IPS DF 4.7 (cell line): ENCODE measurements around the gene PALLD.

Experiments
- DNase-seq: peaks from one replicate; pipeline ENCODE4 v3.0.0-alpha.2; 2013; ENCODE audit warnings: low spot score; ENCODE audit errors: extremely low read depth

Gene PALLD

DNA sequence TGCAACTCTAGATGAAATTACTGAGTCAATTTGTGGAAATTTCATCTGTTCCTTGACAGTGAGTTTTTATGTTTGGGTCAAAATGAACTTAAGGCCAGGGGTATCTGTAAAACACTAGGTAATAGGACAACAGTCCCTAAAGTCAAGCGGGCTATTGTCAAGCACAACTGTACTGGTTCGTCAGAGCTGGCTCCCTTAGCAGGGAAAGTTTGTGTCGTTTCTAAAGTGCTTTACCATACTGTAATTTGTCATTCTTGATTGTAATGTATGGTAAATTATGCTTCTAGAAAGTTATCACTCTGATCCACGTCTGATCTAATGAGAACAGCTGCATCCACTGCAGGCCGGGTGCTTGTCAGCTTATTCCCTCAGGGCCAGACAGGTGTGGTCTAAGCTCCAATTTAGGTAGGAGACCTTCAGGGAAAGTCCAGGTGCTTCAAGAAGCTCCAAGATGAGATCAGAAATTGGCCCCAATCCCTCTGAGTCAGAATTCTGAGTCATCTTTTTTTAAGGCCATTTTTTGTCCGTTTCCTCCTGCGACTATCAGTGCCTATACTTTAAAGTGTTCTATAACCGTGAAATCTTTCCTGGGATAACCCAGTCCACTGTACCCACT lies 92.2 kb downstream of the PALLD start:
- no peak for DNase-seq

DNA sequence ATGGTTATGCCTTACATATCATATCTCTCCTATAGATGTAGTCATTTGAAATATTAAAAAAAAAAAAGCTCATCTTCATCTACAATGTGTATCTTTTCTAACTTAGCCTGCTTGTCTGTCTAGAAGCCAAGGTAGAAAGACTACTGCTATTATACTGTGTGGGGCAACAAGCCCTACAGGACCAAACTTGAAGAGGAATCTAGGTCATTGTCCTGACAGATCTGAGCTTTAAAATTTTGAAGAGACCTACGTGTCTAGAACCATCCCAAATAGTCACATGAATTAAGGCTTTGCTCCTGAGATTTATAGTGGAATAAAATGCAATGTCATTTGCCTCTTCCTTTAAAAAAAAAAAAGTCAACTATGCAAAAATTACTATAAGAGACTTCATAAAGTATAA lies 95.8 kb downstream of the PALLD start:
- DNase-seq, result no peak

GRCh38 chr4:168593399-168593798 lies 96.5 kb downstream of the PALLD start:
- DNase-seq, result no peak

GRCh38 chr4:168594121-168594520 lies 97.3 kb downstream of the PALLD start:
- no peak for DNase-seq

DNA sequence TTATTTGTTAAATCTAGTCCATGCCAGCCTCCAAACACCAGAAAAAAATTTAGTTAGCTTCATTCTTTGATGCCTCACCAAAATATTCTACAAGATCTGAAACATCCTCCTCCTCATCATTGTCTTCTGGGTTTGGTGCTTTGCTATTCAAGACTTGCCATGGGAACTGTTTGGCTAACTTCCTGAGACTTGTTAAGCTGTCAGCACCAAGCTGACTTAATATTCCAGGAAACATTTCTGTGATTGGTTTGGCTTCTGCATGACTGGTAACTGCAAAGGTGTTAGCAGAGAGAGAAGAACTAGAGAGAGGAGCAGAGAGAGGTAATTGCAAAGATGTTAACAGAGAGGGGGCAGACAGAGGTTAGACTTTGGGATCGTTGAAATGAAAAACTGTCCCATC lies 101.3 kb downstream of the PALLD start:
- no peak for DNase-seq

DNA sequence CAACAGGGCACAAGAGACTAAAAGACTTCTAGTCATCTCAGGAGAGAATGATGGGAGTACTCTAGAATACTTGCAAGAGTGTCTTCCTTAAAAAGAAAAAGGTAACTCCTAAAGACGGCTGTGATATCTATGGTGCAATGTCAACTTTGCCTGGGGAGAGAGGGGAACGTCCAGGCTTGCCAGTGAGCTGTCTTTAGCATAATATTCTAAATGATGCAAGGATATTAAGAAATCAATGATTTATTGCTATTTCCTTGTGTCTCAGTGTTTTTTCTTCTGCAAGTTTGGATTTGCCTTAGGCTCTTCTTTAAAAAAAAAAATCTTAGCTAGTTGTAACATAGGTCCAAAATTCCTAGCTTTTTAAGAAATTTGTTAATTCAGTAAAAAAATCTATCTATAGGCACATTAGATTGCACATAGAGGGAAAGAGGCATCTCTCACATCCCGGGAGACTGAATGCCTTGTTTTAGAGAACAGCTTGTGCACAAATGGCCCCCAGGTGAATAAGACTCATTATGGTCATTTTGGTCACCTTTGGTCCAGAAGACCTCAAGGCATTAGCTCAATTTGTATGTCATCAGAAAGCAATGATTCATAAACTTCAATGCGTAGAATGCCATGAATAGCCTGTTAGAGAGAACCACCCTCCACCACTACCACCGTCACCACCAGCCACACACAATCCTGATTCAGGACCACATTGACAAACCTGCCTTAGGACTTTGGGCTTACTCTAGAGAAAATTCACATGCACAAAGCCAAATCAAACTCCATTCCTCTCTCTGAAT lies 104.1 kb downstream of the PALLD start:
- no peak for DNase-seq

GRCh38 chr4:168601899-168602298 lies 105.0 kb downstream of the PALLD start:
- no peak for DNase-seq

DNA sequence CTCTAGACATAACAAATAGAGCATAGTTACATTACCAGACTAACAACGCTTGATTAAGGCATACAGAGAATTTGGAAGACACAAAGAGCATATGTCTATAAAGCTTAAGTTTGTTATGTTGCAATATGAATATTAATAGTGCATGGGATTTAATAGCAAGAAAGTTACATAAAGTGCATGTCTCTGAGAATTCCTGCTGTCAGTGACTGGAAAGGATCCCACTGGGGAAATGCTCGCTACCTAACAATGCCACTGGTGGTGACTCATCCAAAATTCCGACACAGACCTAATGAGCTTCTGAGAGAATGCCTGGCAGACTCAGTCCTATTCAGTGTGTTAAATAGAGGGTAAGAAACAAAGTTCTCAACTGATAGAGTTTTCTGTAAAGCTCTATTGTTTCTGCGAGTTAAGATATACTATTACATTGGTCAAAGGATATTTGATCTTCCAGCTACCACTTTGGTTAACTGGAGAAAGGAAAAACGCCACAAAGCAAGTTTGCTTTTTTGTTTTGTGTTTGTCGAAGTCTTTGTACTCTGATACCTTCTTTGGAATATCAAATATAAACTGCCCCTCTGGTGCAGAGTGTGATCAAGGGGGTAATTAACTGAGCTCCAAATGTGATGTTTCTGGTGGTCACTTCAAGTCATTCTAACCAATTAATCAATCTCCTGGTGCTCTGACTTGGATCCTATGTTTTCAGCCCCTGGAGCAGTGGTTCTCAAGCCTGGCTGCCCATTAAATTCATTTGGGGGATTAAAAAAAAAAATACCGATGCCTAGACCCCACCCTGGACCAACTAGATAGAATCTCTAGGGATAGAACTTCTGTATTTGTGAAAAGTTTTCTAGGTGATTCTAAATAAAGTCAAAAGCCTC lies 107.9 kb downstream of the PALLD start:
- DNase-seq, result peak; percentile 30

- no peak for DNase-seq
These were observed 108.6 kb downstream of the PALLD start for GRCh38 chr4:168605411-168605810.

DNA sequence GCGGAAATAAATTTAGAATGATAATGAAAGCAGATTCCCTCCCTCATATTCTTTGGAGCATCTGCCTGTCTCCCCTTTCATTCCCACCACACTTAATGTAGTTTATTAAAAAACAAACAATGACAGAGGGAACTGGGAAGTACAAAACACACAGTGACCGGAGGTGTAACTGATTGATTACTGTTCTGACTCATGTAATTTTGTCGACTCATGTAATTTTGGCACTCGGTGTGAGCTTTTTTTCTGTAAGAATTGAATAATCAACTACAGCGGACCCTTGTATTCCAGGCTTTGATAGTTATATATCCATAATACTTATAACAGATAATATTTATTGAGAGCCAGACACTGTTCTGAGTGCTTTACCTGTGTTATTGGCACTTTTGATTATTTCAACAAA lies 110.4 kb downstream of the PALLD start:
- no peak for DNase-seq

GRCh38 chr4:168608771-168609170 lies 111.9 kb downstream of the PALLD start:
- DNase-seq, result no peak

GRCh38 chr4:168609369-168609768 lies 112.5 kb downstream of the PALLD start:
- DNase-seq, result no peak

DNA sequence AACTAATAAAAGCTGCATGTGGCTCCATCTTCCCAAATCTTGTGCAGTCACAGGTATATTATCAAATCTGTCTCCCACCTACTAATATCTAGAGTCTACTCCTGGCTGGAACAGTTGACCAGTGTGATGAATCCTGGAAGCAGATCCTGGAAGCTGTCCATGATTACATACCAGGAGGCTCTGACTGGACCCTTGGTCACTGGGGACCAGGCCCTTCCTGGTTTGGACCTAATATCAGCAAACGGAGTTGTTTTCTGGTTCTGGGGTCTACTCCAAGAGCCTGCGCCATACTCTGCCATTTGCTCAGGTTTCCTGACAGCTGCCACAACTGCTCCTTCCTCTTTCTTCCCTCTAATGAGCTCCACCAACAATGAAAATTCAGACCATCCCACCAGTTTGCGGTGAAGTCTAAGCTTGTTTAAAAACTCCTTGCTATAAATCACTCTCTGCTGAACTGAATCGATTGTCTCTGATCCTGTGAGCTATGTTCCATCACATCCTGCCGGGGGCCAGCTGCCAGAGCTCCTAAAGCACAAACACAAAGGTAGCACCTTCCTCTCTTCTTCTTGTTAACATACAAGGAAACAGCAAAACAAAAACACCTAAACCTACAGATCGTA lies 114.2 kb downstream of the PALLD start:
- no peak for DNase-seq

GRCh38 chr4:168612450-168613135 lies 115.7 kb downstream of the PALLD start:
- DNase-seq, result no peak

- DNase-seq, result no peak
These were observed 117.0 kb downstream of the PALLD start for GRCh38 chr4:168613869-168614268.

GRCh38 chr4:168614281-168615057 lies 117.6 kb downstream of the PALLD start:
- DNase-seq, result no peak

- no peak for DNase-seq
These were observed 118.6 kb downstream of the PALLD start for GRCh38 chr4:168615294-168616065.

DNA sequence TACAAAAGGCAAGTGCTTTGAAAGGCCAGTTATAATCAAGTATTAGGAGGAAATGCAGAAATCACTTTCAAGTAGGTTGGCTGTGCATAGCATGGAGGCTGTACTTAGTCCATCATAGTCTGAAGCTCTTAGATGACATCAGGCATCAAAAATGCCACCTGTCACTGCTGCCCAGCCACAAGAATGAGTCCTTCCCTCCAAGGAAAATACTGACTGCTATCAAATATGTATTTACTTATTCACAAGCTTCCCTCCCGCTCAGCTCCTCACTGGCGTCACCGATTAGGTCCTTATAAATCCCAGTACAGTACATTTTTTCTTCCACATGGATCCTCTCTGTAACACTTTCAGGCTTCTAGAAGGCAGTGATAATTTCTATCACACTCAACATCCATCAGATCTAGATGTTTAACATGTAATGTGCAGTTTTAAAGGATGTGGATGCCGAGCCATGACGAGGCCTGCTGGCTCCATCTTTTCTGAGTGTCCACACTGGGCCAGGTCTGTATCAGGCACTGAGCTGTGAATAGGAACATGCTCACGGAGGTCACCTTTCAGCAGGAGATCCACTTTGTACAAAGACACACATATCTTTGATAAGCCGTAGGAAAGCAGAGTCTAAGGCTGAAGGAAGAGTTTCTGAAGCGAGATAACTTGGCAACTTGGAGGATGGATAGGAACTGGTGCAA lies 121.9 kb downstream of the PALLD start:
- DNase-seq, result no peak

GRCh38 chr4:168619266-168619631 lies 122.4 kb downstream of the PALLD start:
- DNase-seq, result no peak
